IPS-NIHi7 (cell line): ENCODE measurements around the gene AMPH.

Source experiments
- DNase-seq: peaks from one replicate; pipeline ENCODE4 v3.0.0; 2012; ENCODE audit warnings: mixed read lengths; ENCODE audit errors: extremely low spot score

AMPH gene

GRCh38 chr7:38462819-38463218 lies 168.4 kb downstream of the AMPH start:
- no peak for DNase-seq

GRCh38 chr7:38461887-38462286 lies 169.3 kb downstream of the AMPH start:
- DNase-seq = no peak

- DNase-seq = no peak
Observed at GRCh38 chr7:38453826-38454225, 177.3 kb downstream of the AMPH start.

- DNase-seq = peak; percentile 15
Observed at GRCh38 chr7:38453168-38453567, 178.0 kb downstream of the AMPH start.

- no peak for DNase-seq
Observed at GRCh38 chr7:38452681-38453108, 178.5 kb downstream of the AMPH start.

- DNase-seq = peak; percentile 54
Observed at GRCh38 chr7:38451840-38452239, 179.3 kb downstream of the AMPH start.

- DNase-seq = no peak
Observed at GRCh38 chr7:38448584-38449234, 182.5 kb downstream of the AMPH start.

GRCh38 chr7:38448054-38448453 lies 183.1 kb downstream of the AMPH start:
- no peak for DNase-seq

- no peak for DNase-seq
Observed at GRCh38 chr7:38438970-38439369, 192.2 kb downstream of the AMPH start.

- no peak for DNase-seq
Observed at GRCh38 chr7:38432671-38433070, 198.5 kb downstream of the AMPH start.

GRCh38 chr7:38432080-38432479 lies 199.1 kb downstream of the AMPH start:
- DNase-seq = no peak

- no peak for DNase-seq
Observed at GRCh38 chr7:38429057-38429456, 202.1 kb downstream of the AMPH start.

- no peak for DNase-seq
Observed at GRCh38 chr7:38428041-38428440, 203.1 kb downstream of the AMPH start.

- DNase-seq = no peak
Observed at GRCh38 chr7:38427279-38427955, 203.8 kb downstream of the AMPH start.

- no peak for DNase-seq
Observed at GRCh38 chr7:38425509-38425908, 205.7 kb downstream of the AMPH start.

- no peak for DNase-seq
Observed at GRCh38 chr7:38424750-38425463, 206.3 kb downstream of the AMPH start.

- DNase-seq = no peak
Observed at GRCh38 chr7:38413784-38414183, 217.4 kb downstream of the AMPH start.

- peak; percentile 45 for DNase-seq
Observed at GRCh38 chr7:38411404-38411803, 219.8 kb downstream of the AMPH start.

GRCh38 chr7:38410056-38410455 lies 221.1 kb downstream of the AMPH start:
- no peak for DNase-seq

- DNase-seq = no peak
Observed at GRCh38 chr7:38409531-38409930, 221.6 kb downstream of the AMPH start.

- peak; percentile 72 for DNase-seq
Observed at GRCh38 chr7:38398725-38399321, 232.3 kb downstream of the AMPH start.

GRCh38 chr7:38396852-38397251 lies 234.3 kb downstream of the AMPH start:
- no peak for DNase-seq
